CD4-positive, alpha-beta T cell (primary cell): Measurements from ENCODE around the gene ITGA4. TPM values are rescaled to one million over a fixed set of nuclear protein-coding genes. Genes with fewer than 3 reads are reported as not detected.

Source experiments
- ATAC-seq: fragments of 200-7000 bp; cut with Tn5 transposase; one replicate; pipeline ENCODE4 v1.10.0; 2022; ENCODE audit warnings: mild to moderate bottlenecking; ENCODE audit not compliant: poor library complexity
- CTCF ChIA-PET: fragments of 350-600 bp; sonication (Branson Sonifier 250); formaldehyde crosslinking; loops from one replicate; lab custom pipeline; 2021; ENCODE audit warnings: antibody characterized with exemption, inconsistent platforms; lab: Charles Lee
- POLR2A ChIA-PET: fragments of 350-600 bp; sonication (Branson Sonifier 250); formaldehyde crosslinking; loops from one replicate; lab custom pipeline; 2021; ENCODE audit warnings: antibody characterized with exemption, inconsistent platforms; lab: Charles Lee
- DNase-seq, 14 experiments: peaks; one replicate each; pipeline ENCODE4 v3.0.0-alpha.2; 2013 to 2020; ENCODE audit warnings: mixed read lengths in 2 of 14
- H3K27ac ChIP-seq, 2 donors: one replicate each; pipeline versions ENCODE4 v1.5.1 to v1.7.0; 2013; ENCODE audit warnings: low read length in 2 of 2, low read depth in 1 of 2, mild to moderate bottlenecking in 1 of 2
- H3K27me3 ChIP-seq, 2 experiments: 1 replicate in 1 of 2; 2 replicates in 1 of 2; pipeline versions ENCODE4 v1.6.1 to v1.7.0; 2013; ENCODE audit warnings: low read length in 2 of 2, control low read depth in 1 of 2, mild to moderate bottlenecking in 1 of 2, moderate library complexity in 1 of 2; ENCODE audit not compliant: insufficient read depth in 2 of 2, control insufficient read depth in 1 of 2
- H3K36me3 ChIP-seq: one replicate; pipeline ENCODE4 v1.6.1; 2013; ENCODE audit warnings: low read length, control low read depth; ENCODE audit not compliant: insufficient read depth
- H3K4me1 ChIP-seq: one replicate; pipeline ENCODE4 v1.6.1; 2013; ENCODE audit warnings: low read length, control low read depth; ENCODE audit not compliant: insufficient read depth
- H3K4me3 ChIP-seq: one replicate; pipeline ENCODE4 v1.5.1; 2013; ENCODE audit warnings: mild to moderate bottlenecking, low read length, moderate library complexity
- H3K9me3 ChIP-seq, 2 experiments: 1 replicate in 1 of 2; 2 replicates in 1 of 2; pipeline versions ENCODE4 v1.6.1 to v1.7.0; 2013; ENCODE audit warnings: low read length in 2 of 2, mild to moderate bottlenecking in 2 of 2, control low read depth in 1 of 2, moderate library complexity in 1 of 2; ENCODE audit not compliant: control insufficient read depth in 1 of 2, insufficient read depth in 1 of 2
- H3K27ac Mint-ChIP-seq: one replicate; pipeline ENCODE4 v1.8.0; 2020; ENCODE audit warnings: mixed read lengths
- H3K27me3 Mint-ChIP-seq: one replicate; pipeline ENCODE4 v1.8.0; 2021; ENCODE audit warnings: mixed read lengths
- H3K36me3 Mint-ChIP-seq: one replicate; pipeline ENCODE4 v1.8.0; 2021; ENCODE audit warnings: low read depth, mixed read lengths
- H3K4me1 Mint-ChIP-seq: one replicate; pipeline ENCODE4 v1.8.0; 2021; ENCODE audit warnings: low read depth, mixed read lengths
- H3K4me3 Mint-ChIP-seq: one replicate; pipeline ENCODE4 v1.8.0; 2020; ENCODE audit warnings: mild to moderate bottlenecking, mixed read lengths
- H3K9me3 Mint-ChIP-seq: one replicate; pipeline ENCODE4 v1.8.0; 2020; ENCODE audit warnings: mixed read lengths
- intact Hi-C, 2 experiments: fragments of 100-400 bp; cut with DNase I in 1 of 2; cut with micrococcal nuclease in 1 of 2; formaldehyde crosslinking; loops; one replicate each; pipeline versions ENCODE4 v1.15.1 to v1.9.0; 2023 to 2025; cut with DNase I, micrococcal nuclease
- total RNA-seq, 174 experiments: library from RNA in 2 of 174; stranded (reverse) in 2 of 174; gene quantifications; one replicate each; pipeline ENCODE4 v1.2.3 and lab custom pipeline; 2021 to 2026
- TF ChIP-seq, protein P1 (sequence below): fragments of 200-600 bp; IDR thresholded peaks from one replicate; pipeline ENCODE4 v1.8.0; 2022; ENCODE audit warnings: antibody characterized with exemption, mild to moderate bottlenecking

The ITGA4 gene
- total RNA-seq, 2 experiments from 2014 or later, result 79.4 to 79.5 TPM

DNA sequence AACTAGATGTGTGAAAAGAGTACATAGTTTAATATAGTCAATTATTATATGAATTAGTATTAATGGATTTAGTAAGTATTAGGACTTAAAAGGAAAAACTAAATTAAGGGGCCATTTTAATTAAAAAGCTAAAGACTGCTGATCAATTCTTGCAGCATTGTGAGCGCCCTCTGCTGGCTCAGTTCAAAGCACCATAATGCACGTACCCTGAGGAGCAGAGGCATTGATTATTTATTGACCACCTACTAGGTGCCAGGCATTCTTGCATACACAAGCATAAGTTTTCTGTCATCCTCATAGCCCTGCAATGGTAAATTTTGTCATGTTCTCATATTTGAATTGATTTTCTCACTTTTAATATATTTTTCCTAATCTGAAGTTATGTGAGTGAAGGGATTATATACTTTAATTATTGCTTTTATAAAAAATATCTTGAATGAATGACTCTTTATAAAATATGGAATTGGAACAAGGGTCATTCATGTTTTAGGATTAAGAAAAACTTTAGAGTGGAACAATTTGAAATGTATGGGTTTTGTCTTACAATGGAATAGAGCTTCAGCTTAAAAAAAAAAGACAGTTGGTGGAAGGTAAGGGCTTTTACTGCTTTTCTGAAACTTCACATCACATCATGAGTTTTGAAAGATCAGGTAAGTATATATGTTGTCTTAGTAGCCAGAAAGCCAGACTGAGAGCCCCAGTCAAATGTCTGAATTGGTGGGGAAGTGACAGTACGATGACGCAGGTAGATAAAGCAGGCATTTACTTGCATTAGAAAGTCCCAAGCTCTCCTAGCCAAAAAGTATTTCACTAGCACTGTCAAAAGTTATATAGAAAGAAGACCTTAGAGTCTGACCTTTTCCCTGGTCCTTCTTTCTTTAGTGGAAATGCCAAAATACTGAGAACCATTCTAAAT lies 9.7 kb downstream of the ITGA4 start:
- Mint-ChIP-seq H3K4me1 (peaks cover 89% of the 10 kb centered on the region), H3K9me3 (no peaks in the 10 kb centered on the region), H3K27me3 (no peaks in the 10 kb centered on the region), H3K27ac (peak overlapping the region; percentile 84), H3K36me3 (peaks cover 74% of the 10 kb centered on the region), H3K4me3 (peak overlapping the region; percentile 69)
- H3K4me3 ChIP-seq, result no peak overlapping the region
- TF ChIP-seq, protein P1, sequence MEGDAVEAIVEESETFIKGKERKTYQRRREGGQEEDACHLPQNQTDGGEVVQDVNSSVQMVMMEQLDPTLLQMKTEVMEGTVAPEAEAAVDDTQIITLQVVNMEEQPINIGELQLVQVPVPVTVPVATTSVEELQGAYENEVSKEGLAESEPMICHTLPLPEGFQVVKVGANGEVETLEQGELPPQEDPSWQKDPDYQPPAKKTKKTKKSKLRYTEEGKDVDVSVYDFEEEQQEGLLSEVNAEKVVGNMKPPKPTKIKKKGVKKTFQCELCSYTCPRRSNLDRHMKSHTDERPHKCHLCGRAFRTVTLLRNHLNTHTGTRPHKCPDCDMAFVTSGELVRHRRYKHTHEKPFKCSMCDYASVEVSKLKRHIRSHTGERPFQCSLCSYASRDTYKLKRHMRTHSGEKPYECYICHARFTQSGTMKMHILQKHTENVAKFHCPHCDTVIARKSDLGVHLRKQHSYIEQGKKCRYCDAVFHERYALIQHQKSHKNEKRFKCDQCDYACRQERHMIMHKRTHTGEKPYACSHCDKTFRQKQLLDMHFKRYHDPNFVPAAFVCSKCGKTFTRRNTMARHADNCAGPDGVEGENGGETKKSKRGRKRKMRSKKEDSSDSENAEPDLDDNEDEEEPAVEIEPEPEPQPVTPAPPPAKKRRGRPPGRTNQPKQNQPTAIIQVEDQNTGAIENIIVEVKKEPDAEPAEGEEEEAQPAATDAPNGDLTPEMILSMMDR, result peak; percentile 94
- H3K27ac ChIP-seq, result peak overlapping the region; percentile 23 to 35
- POLR2A ChIA-PET, result interaction anchor here (0.7 to 3.9 kb wide), 5 partner anchors 8 to 487 kb away, joined by 3 to 45 read pairs (median 4); partner anchors contain the start of genes ITGA4 and UBE2E3
- H3K4me1 ChIP-seq, result peaks cover 33% of the 10 kb centered on the region
- no peaks in the 10 kb centered on the region for H3K9me3 ChIP-seq
- peaks cover 55% of the 10 kb centered on the region for H3K36me3 ChIP-seq
- intact Hi-C loops, result loop anchor here (1.0 to 10.0 kb wide), 5 partner anchors 35 to 1342 kb away; no protein-coding TSS in a partner anchor
- H3K27me3 ChIP-seq, result no peaks in the 10 kb centered on the region
- ATAC-seq, result peak; percentile 65
- peak; percentile 63 to 89 (median 74) for DNase-seq
- CTCF ChIA-PET, result interaction anchor here (0.6 to 6.1 kb wide), 20 partner anchors 8 to 362 kb away, joined by 3 to 43 read pairs (median 3); partner anchors contain the start of gene ITGA4

DNA sequence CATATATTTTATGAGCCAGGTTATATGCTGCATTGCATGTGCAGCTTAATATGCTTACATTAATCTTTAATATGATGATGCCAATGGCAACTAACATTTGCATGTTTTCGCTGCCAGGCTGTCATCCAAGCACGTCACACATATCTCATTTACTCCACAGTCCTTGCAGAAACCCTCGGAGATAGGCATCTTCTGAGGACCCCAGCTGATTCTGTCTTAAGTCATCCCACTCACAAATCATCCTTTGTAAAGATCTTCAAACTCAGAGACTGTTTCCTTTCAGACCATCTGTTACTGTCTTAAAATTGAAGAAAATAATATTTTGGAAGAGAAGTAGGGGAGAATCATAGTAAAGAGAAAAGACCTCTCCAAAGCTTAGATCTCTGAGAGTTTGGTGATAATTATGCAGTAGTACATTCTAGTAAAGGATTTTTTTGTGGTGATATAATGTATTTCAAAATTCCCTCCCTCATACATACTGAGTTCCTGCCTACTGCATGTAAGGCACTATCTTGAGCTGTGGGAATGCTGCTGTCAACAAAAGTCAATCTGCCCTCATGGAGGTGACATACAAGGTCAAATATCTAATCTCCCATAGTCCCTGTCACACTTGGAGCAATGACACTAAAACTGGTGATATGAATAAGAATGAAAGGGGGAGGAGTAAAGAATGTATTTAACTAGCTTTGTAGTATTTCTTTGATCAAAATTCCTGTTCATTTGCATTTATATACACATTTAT lies 11.0 kb downstream of the ITGA4 start:
- Mint-ChIP-seq H3K36me3 (peaks cover 81% of the 10 kb centered on the region), H3K27ac (peak overlapping the region; percentile 84), H3K27me3 (no peaks in the 10 kb centered on the region), H3K4me1 (peaks cover 88% of the 10 kb centered on the region), H3K9me3 (no peaks in the 10 kb centered on the region), H3K4me3 (peak overlapping the region; percentile 69)
- peaks cover 38% of the 10 kb centered on the region for H3K4me1 ChIP-seq
- H3K9me3 ChIP-seq, result no peaks in the 10 kb centered on the region
- CTCF ChIA-PET, result interaction anchor here (1.0 to 6.1 kb wide), 4 partner anchors 9 to 363 kb away, joined by 3 to 43 read pairs (median 14); partner anchors contain the start of gene ITGA4
- TF ChIP-seq, protein P1, result no peak
- H3K27me3 ChIP-seq, result no peaks in the 10 kb centered on the region
- H3K27ac ChIP-seq, result peak overlapping the region in 1 of 2 donors; percentile 35
- POLR2A ChIA-PET, result interaction anchor here (0.7 to 3.9 kb wide), 4 partner anchors 9 to 488 kb away, joined by 3 to 45 read pairs (median 4); partner anchors contain the start of genes ITGA4 and UBE2E3
- no peak overlapping the region for H3K4me3 ChIP-seq
- ATAC-seq (peak; percentile 22), DNase-seq (peak in 1 of 14 experiments; percentile 39)
- peaks cover 55% of the 10 kb centered on the region for H3K36me3 ChIP-seq
- intact Hi-C loops, result loop anchor here (5.0 to 10.0 kb wide), 3 partner anchors 36 to 1343 kb away; no protein-coding TSS in a partner anchor

DNA sequence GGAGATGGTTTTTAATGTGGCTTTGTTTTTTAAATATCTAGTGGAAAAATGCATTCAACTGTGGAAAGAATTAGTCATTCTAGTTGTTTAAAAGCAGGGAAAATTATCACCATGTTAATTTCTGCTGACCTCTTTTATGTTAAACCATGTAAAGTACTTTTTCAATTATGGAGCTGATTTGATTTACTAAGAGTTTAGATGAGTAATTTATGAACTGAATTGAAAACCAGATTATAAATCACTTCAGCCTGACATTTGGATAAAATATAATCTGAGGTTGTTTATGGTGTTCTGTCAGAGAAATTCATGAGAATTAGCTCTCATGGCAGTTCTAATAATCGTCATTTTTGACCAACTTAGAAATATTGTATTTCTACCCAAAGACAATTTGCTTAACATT lies 11.6 kb downstream of the ITGA4 start:
- Mint-ChIP-seq H3K27me3 (no peaks in the 10 kb centered on the region), H3K36me3 (peaks cover 81% of the 10 kb centered on the region), H3K27ac (peak overlapping the region; percentile 84), H3K9me3 (no peaks in the 10 kb centered on the region), H3K4me3 (no peak overlapping the region), H3K4me1 (peaks cover 88% of the 10 kb centered on the region)
- ATAC-seq (no peak), DNase-seq (no peak)
- ChIA-PET POLR2A (interaction anchor here (1.0 to 3.9 kb wide), 2 partner anchors 12 to 48 kb away, joined by 3 to 45 read pairs; partner anchors contain the start of gene ITGA4), CTCF (interaction anchor here (1.0 to 6.1 kb wide), 2 partner anchors 11 to 163 kb away, joined by 3 to 43 read pairs; partner anchors contain the start of gene ITGA4)
- Histone ChIP-seq H3K27ac (no peak overlapping the region), H3K9me3 (no peaks in the 10 kb centered on the region), H3K27me3 (no peaks in the 10 kb centered on the region), H3K4me1 (peaks cover 37% of the 10 kb centered on the region), H3K4me3 (no peak overlapping the region), H3K36me3 (peaks cover 52% of the 10 kb centered on the region)
- intact Hi-C loops, result loop anchor here (5.0 to 10.0 kb wide), 3 partner anchors 37 to 1344 kb away; no protein-coding TSS in a partner anchor
- TF ChIP-seq, protein P1, result no peak
